ENCODE results near the gene UBE2B.
A peak's percentile ranks its signal among the peaks of the same experiment; 100 is the strongest.

Gene UBE2B

GRCh38 chr5:134370871-134371833 lies at the start of gene UBE2B (continued):
- TF ChIP-seq ZBTB10 (tag by site-specific recombination; IDR thresholded peaks at IDR 0.05) (peak; percentile 82; the same call in 1 of the 2 replicates), ZNF16 (tag by site-specific recombination; IDR thresholded peaks at IDR 0.05; ENCODE audit: low read depth) (no peak), ZNF561 (tag by site-specific recombination; IDR thresholded peaks at IDR 0.05; ENCODE audit: borderline replicate concordance) (peak; percentile 95), MZF1 (tag by site-specific recombination; IDR thresholded peaks at IDR 0.05; ENCODE audit: borderline replicate concordance) (peak; percentile 71; the same call in 1 of the 2 replicates), ZNF311 (tag by site-specific recombination; IDR thresholded peaks at IDR 0.05; ENCODE audit: borderline replicate concordance) (no peak), KLF17 (tag by site-specific recombination; IDR thresholded peaks at IDR 0.05) (peak; percentile 97), ZNF768 (tag by site-specific recombination; IDR thresholded peaks at IDR 0.05) (no peak), HOXA7 (CRISPR knock-in tag; IDR thresholded peaks at IDR 0.05; ENCODE audit: borderline replicate concordance) (no peak), ZNF514 (tag by site-specific recombination; IDR thresholded peaks at IDR 0.05) (no peak), ZNF350 (tag by site-specific recombination; IDR thresholded peaks at IDR 0.05) (no peak), ZSCAN23 (tag by site-specific recombination; IDR thresholded peaks at IDR 0.05) (peak; percentile 91), ZNF132 (tag by site-specific recombination; IDR thresholded peaks at IDR 0.05; ENCODE audit: borderline replicate concordance) (no peak), IKZF3 (tag by site-specific recombination; IDR thresholded peaks at IDR 0.05) (peak; percentile 93), ZNF423 (tag by site-specific recombination; IDR thresholded peaks at IDR 0.05) (0 out of 2 replicates have a peak, but pooled peaks have one; percentile 32), ZNF202 (tag by site-specific recombination; IDR thresholded peaks at IDR 0.05; ENCODE audit: borderline replicate concordance) (no peak), PATZ1 (tag by site-specific recombination; IDR thresholded peaks at IDR 0.05) (peak; percentile 99), ZNF175 (tag by site-specific recombination; IDR thresholded peaks at IDR 0.05) (no peak), MYNN (tag by site-specific recombination; IDR thresholded peaks at IDR 0.05; ENCODE audit: borderline replicate concordance) (peak; percentile 39; the same call in 1 of the 2 replicates), ZBTB7A (tag by site-specific recombination; IDR thresholded peaks at IDR 0.05; ENCODE audit: low read depth) (peak; percentile 99), ZNF776 (tag by site-specific recombination; IDR thresholded peaks at IDR 0.05; ENCODE audit: borderline replicate concordance) (no peak), ZEB2 (tag by site-specific recombination; IDR thresholded peaks at IDR 0.05) (peak; percentile 90), TRIM28 (IDR thresholded peaks at IDR 0.05; ENCODE audit: borderline replicate concordance, low read length) (no peak)
- TF ChIP-seq, protein P1, sequence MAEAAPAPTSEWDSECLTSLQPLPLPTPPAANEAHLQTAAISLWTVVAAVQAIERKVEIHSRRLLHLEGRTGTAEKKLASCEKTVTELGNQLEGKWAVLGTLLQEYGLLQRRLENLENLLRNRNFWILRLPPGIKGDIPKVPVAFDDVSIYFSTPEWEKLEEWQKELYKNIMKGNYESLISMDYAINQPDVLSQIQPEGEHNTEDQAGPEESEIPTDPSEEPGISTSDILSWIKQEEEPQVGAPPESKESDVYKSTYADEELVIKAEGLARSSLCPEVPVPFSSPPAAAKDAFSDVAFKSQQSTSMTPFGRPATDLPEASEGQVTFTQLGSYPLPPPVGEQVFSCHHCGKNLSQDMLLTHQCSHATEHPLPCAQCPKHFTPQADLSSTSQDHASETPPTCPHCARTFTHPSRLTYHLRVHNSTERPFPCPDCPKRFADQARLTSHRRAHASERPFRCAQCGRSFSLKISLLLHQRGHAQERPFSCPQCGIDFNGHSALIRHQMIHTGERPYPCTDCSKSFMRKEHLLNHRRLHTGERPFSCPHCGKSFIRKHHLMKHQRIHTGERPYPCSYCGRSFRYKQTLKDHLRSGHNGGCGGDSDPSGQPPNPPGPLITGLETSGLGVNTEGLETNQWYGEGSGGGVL (tag by site-specific recombination; IDR thresholded peaks at IDR 0.05): peak; percentile 84
- TF ChIP-seq, protein P2, sequence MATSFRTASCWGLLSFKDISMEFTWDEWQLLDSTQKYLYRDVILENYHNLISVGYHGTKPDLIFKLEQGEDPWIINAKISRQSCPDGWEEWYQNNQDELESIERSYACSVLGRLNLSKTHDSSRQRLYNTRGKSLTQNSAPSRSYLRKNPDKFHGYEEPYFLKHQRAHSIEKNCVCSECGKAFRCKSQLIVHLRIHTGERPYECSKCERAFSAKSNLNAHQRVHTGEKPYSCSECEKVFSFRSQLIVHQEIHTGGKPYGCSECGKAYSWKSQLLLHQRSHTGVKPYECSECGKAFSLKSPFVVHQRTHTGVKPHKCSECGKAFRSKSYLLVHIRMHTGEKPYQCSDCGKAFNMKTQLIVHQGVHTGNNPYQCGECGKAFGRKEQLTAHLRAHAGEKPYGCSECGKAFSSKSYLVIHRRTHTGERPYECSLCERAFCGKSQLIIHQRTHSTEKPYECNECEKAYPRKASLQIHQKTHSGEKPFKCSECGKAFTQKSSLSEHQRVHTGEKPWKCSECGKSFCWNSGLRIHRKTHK (tag by site-specific recombination; IDR thresholded peaks at IDR 0.05): no peak
- TF ChIP-seq, protein P3, sequence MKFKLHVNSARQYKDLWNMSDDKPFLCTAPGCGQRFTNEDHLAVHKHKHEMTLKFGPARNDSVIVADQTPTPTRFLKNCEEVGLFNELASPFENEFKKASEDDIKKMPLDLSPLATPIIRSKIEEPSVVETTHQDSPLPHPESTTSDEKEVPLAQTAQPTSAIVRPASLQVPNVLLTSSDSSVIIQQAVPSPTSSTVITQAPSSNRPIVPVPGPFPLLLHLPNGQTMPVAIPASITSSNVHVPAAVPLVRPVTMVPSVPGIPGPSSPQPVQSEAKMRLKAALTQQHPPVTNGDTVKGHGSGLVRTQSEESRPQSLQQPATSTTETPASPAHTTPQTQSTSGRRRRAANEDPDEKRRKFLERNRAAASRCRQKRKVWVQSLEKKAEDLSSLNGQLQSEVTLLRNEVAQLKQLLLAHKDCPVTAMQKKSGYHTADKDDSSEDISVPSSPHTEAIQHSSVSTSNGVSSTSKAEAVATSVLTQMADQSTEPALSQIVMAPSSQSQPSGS (tag by site-specific recombination; IDR thresholded peaks at IDR 0.05; ENCODE audit: low read depth): peak; percentile 84
- TF ChIP-seq, protein P4, sequence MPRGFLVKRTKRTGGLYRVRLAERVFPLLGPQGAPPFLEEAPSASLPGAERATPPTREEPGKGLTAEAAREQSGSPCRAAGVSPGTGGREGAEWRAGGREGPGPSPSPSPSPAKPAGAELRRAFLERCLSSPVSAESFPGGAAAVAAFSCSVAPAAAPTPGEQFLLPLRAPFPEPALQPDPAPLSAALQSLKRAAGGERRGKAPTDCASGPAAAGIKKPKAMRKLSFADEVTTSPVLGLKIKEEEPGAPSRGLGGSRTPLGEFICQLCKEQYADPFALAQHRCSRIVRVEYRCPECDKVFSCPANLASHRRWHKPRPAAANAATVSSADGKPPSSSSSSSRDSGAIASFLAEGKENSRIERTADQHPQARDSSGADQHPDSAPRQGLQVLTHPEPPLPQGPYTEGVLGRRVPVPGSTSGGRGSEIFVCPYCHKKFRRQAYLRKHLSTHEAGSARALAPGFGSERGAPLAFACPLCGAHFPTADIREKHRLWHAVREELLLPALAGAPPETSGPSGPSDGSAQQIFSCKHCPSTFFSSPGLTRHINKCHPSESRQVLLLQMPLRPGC (tag by site-specific recombination; IDR thresholded peaks at IDR 0.05): peak; percentile 77; the same call in 1 of the 2 replicates

Data from HEK293 (cell line).